GM19239 (cell line): Measurements from ENCODE around the gene ACKR3.

ENCODE experiments used
- DNase-seq: peaks from one replicate; pipeline ENCODE4 v3.0.0; 2011; ENCODE audit warnings: low spot score; ENCODE audit not compliant: insufficient read length
- FAIRE-seq: peaks from 2 replicates; lab custom pipeline; 2011; peaks lifted over from hg19 to GRCh38; lab: Jason Lieb, UNC

Gene ACKR3

GRCh38 chr2:236566596-236566995 is 3.0 kb upstream of the ACKR3 start:
- DNase-seq (no peak), FAIRE-seq (no peak)

GRCh38 chr2:236568068-236568921 is 1.3 kb upstream of the ACKR3 start:
- DNase-seq (peak; percentile 46), FAIRE-seq (peak; percentile 89)

- no peak for DNase-seq
- FAIRE-seq, result peak; percentile 59
Measured at GRCh38 chr2:236568922-236569572, 578 bp upstream of the ACKR3 start.

GRCh38 chr2:236570081-236570868 is 650 bp downstream of the ACKR3 start:
- FAIRE-seq (no peak), DNase-seq (no peak)

- DNase-seq (no peak), FAIRE-seq (no peak)
Measured at GRCh38 chr2:236571145-236571544, 1.5 kb downstream of the ACKR3 start.

- FAIRE-seq, result no peak
- no peak for DNase-seq
Measured at GRCh38 chr2:236572482-236572881, 2.9 kb downstream of the ACKR3 start.

- FAIRE-seq (no peak), DNase-seq (no peak)
Measured at GRCh38 chr2:236573066-236573929, 3.7 kb downstream of the ACKR3 start.

GRCh38 chr2:236574000-236574399 is 4.4 kb downstream of the ACKR3 start:
- FAIRE-seq (no peak), DNase-seq (no peak)

GRCh38 chr2:236574424-236575145 is 5.0 kb downstream of the ACKR3 start:
- FAIRE-seq, result no peak
- DNase-seq, result no peak

GRCh38 chr2:236575510-236575909 is 5.9 kb downstream of the ACKR3 start:
- FAIRE-seq, result no peak

GRCh38 chr2:236576087-236576486 is 6.5 kb downstream of the ACKR3 start:
- DNase-seq (no peak), FAIRE-seq (no peak)

More at GRCh38 chr2:236575510-236575909, 5.9 kb downstream of the ACKR3 start:
- no peak for DNase-seq

- no peak for DNase-seq
Measured at GRCh38 chr2:236576953-236577352, 7.3 kb downstream of the ACKR3 start.

GRCh38 chr2:236577481-236578410 is 8.1 kb downstream of the ACKR3 start:
- FAIRE-seq (no peak), DNase-seq (no peak)

More at GRCh38 chr2:236576953-236577352, 7.3 kb downstream of the ACKR3 start:
- no peak for FAIRE-seq

GRCh38 chr2:236578411-236578846 is 8.8 kb downstream of the ACKR3 start:
- no peak for FAIRE-seq
- no peak for DNase-seq

GRCh38 chr2:236579048-236579745 is 9.6 kb downstream of the ACKR3 start:
- no peak for DNase-seq
- FAIRE-seq, result no peak

GRCh38 chr2:236579746-236580315 is 10.2 kb downstream of the ACKR3 start:
- no peak for DNase-seq
- FAIRE-seq, result no peak

GRCh38 chr2:236580746-236581355 is 11.2 kb downstream of the ACKR3 start:
- no peak for FAIRE-seq
- DNase-seq, result no peak
